Sciatic nerve (tissue), 2 donors: ENCODE measurements around the gene ASPG. TPM values are rescaled to one million over a fixed set of nuclear protein-coding genes. Genes with fewer than 3 reads are reported as not detected.

Source experiments
- ATAC-seq: fragments of 200-7000 bp; cut with Tn5 transposase; one replicate; pipeline ENCODE4 v1.9.1; 2020; ENCODE audit warnings: mild to moderate bottlenecking, moderate library complexity
- DNase-seq: peaks from one replicate; pipeline ENCODE4 v3.0.0-alpha.2; 2020; ENCODE audit warnings: low spot score
- intact Hi-C: fragments of 100-400 bp; cut with DNase I; formaldehyde crosslinking; loops from one replicate; pipeline ENCODE4 v1.14.2; 2022
- total RNA-seq: library from RNA; stranded (reverse); fragmentation: NEBNext Ultra II Directional; extraction: Animal tissue kit (Norgen Biotek cat#: 25700); gene quantifications from one replicate; pipeline ENCODE4 v1.2.1, GENCODE V29; 2021
- donor health status: DM: no; HTN: no; CAD: no.
- donor health status: DM: no; HTN: no; CAD: no.

Gene ASPG
- 4.6 TPM for total RNA-seq

DNA sequence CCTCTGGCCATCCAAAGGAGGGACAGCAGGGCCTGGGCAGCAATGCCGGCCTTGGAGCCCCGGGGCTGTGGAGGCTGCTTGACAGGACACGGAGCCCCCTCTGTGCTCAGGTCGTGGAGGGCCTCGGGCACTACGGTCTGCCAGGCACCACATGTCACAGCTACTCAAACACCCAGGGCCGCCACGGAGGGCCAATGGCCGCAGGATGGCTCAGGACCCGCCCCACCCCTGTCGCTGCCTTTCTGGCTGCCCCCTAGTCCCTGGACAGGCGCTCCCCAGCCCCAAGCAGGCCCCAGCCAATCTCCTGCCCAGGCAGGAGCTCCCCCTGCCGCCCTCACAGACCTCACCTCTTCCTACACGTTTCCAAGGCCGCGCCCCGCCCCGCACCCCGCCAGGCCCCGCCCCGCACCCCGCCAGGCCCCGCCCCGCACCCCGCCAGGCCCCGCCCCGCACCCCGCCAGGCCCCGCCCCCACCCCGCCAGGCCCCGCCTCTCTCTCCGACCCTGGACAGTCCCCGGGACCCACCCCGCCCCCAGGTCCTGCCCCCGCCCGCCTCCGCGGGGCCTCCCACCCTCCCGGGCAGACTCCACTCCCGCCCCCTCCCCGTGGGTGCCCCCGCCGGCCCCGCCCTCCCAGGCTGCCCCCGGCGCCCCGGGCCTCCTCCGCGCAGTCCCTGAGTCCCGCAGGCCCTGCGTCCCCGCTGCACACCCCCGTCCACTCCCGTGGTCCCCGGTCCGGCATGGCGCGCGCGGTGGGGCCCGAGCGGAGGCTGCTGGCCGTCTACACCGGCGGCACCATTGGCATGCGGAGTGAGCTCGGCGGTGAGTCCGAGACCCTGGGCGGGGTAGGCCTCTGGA is at the start of gene ASPG:
TSS of gene ASPG (plus strand) at position 669 of the 857 bp plus-strand sequence. CDS start at position 740, 71 bp downstream.
- intact Hi-C loops = no loop called here
- DNase-seq (peak; percentile 56), ATAC-seq (peak; percentile 69)

DNA sequence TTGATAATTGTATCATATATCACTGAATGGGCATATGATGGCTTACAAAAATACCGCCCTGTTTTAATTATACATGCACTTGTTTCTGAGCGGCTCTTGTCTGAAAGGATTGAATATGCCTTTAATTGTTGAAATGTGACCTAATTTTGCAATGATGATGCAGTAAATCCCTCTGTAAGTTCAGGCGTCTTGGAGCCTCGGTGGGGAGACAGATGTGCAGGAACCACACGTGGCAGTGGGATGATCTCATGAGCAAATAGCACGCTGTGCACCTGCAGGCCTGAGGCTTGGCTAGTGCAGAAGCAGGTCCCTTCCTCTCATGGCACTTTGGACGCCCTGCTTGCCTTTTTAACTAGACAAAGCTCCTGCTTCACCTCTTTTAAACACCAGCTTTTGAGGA is 49.3 kb upstream of the ASPG start:
- intact Hi-C loops = no loop called here
- ATAC-seq = no peak
- no peak for DNase-seq

DNA sequence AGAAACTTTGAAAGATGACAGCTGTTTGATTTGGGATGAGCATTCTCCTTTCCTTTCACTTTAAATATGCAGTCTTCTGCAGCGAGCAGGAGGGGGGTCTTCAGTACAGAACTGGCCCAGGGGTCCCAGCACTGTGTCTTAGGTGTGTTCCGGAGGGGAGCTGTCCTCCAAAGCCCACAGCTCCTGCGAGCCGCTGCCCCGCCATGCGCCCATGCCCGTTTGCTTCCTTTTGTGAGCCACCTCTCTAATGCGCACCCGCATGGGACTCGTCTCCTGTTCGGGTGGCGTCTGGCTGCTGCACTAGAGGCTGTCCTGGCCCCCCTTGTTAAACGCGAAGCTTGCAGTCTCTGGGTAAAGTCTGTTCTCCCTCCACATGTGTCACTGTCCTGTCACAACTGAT is 48.4 kb upstream of the ASPG start:
- ATAC-seq (no peak), DNase-seq (no peak)
- intact Hi-C loops = no loop called here

DNA sequence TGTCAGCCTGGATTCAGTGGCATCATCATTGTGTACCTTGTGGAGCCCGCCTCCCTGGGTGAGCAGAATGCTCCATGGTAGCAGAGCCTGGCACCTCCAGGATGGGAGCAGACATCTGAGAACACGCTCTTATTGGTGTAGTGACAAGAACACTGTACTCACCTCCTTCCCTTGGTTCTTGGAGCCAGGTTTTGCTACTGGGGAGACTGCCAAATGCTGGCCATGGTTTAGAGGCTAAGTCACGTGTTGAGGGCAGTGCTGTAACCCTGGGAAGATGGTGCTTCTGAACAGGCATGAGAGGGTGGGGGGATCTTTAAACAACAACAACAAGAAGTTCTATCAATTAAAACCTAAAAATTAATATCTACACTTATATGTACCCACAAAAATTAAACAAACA is 47.6 kb upstream of the ASPG start:
- ATAC-seq (no peak), DNase-seq (no peak)
- intact Hi-C loops = no loop called here

DNA sequence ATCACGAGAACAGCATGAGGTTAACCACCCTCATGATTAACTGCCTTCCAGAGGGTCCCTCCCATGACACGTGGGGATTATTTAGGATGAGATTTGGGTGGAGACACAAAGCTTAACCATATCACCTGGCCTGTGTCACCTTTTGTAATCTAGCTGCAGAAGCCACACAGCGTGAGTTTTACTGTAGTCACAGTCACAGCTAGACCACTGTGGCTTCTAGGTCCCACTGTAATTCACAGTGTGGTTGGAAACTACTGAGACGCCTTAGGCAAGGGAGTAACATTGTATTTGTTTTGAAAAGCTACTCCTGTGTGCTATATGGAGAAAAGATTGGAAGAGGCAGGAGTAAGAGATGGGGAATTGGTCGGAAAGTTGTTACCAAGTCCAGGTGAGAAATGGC is 46.3 kb upstream of the ASPG start:
- intact Hi-C loops = no loop called here
- no peak for DNase-seq
- ATAC-seq = no peak

DNA sequence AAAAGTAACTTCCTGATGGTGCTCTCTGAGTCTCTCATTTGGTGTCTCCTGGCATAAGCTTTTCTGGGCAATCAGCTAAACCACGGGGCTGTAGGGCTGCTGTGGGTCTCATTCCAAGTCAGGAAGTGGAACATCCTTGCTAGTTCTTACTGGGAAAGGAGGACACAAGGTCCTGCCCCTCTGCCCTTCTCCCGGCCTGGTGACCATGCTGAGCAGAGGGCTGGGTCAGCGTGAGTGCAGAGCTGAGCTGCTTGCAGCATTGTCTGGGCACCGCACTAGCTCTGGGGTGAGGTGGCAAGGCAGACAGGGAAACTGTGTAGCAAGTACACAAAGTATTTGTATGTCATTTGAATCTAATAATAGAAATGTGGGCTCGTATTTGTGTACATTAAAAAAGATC is 45.0 kb upstream of the ASPG start:
- intact Hi-C loops = no loop called here
- ATAC-seq (no peak), DNase-seq (no peak)

DNA sequence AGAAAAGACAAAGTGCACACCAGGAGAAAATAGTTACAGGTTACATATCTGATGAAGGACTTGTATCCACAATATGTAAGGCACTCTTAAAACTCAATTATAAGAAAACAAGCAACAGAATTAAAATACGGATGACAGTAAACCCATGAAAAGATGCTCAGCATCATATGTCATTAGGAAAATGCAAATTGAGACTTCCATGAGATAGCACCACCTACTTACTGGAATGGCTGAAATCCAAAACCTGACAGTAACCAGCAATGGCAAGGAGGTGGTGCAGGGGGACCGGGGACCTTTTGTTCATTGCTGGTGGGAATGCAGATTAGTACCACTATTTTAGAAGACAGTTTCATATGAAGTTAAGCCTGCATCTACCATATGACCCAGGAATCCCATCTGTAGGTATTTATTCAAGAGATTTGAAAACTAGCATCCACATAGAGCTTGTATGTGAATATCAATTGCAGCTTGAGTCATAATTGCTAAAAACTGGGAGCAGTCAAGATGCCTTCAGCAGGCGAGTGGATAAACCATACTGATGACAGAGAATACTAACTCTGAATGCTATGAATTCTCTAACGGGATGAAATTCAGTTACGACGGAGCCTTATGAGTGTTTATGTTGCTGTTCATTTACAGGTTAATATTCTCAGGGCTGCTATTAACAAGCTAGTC is 43.9 kb upstream of the ASPG start:
- intact Hi-C loops = no loop called here
- DNase-seq (no peak), ATAC-seq (no peak)

DNA sequence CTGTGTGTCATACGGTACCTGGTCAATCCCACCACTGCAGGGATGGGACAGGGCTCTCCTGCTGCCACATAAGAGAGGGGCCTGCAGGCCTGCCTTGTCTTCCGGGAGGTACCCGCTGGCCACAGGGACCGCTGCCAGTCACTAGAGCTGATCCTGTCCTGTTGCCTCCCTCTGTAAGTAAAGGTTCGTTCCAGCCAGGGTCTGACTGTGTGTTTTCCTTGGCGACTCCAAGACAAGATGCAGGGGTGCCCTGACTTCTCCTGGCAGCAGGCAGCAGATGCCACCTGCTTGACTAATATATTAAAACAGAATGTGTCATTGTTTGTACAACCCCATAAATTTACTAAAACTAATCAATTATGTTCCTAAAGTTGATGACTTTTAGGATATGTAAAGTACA is 41.5 kb upstream of the ASPG start:
- DNase-seq = no peak
- intact Hi-C loops = no loop called here
- no peak for ATAC-seq

DNA sequence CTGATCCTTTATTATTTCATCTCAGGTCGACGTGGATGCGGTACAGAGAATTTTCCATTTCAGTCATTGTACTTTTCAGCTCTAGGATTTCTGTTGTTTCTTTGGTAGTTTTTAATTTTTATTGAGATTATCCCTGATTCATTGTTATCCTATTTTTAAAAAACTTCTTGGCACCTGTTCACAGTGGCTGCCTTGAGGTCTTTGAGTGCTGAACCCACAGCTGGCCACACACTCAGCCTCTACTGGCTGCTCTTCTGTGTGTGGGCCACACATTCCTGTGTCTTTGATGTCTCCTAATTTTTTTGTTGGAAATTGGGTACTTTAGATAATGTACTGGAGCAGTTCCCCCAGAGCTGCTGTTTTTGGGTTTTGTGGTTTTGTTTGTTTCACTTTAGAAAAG is 37.7 kb upstream of the ASPG start:
- no peak for ATAC-seq
- DNase-seq = no peak
- intact Hi-C loops = no loop called here

DNA sequence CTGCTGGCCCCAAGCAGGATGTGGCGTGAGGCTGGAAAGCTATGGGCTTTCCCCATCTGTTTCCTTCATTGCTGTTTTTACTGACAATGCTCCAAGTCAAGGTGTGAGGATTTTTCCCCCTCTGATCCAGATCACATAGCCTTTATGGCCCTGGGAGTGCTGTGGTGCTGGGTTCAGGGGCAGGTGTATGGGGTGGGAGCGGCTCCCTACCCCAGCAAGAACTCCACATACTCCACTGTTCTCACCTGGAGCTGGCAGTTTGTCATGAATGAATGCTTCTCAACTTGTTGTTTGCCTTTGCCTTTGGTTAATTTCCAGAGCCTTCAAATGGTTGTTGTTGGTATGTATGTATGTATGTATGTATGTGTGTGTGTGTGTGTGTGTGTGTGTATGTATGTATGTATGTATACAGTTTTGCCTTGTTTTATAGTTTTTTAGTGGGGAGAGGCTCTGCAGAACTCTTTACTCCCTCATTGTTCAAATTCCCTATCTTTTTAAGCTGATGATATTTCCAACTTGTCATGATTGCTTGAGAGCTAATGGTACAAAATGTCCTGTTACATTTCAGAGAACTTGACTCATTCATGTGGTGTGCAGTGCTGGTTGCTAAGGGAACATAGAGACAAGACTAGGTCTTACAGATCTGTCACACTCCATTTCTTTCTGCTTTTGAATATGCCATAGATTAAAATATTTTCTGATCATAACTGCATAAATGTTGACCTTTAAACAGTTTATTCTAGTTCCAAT is 36.6 kb upstream of the ASPG start:
- no peak for DNase-seq
- intact Hi-C loops = no loop called here

DNA sequence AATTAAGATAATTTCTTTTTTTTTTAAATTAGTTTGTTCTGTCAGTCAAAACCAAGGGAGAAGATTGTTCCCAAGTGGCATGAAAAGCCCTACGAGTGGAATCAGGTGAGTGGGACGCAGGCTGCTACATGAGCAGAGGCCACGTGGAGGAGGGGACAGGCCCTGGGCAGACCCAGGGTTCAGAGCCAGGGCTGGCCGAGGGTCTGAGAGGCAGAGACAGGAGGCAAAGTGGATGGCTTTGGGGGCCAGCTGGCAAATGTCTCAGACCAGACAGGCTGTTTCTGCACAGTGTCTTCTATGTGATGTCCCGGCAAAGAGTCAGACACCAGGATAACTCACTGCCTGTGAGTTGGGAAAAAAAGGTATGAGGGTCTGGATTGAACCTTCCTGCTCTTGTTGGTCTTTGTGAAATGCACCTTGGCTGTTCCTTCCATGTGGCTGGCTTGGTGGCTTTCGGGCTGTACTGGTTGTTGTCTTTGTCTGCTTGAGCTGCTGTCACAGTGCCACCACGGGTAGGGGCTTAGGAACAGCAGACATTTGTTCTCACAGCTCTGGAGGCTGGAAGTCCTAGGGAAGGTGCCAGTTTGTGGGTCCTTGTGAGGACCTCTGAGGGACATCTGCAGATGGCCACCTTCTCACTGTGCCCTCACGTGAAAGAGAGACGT is 35.8 kb upstream of the ASPG start:
- DNase-seq (no peak), ATAC-seq (no peak)
- intact Hi-C loops = no loop called here

More for the DNA sequence above, 36.6 kb upstream of the ASPG start:
- ATAC-seq = no peak

DNA sequence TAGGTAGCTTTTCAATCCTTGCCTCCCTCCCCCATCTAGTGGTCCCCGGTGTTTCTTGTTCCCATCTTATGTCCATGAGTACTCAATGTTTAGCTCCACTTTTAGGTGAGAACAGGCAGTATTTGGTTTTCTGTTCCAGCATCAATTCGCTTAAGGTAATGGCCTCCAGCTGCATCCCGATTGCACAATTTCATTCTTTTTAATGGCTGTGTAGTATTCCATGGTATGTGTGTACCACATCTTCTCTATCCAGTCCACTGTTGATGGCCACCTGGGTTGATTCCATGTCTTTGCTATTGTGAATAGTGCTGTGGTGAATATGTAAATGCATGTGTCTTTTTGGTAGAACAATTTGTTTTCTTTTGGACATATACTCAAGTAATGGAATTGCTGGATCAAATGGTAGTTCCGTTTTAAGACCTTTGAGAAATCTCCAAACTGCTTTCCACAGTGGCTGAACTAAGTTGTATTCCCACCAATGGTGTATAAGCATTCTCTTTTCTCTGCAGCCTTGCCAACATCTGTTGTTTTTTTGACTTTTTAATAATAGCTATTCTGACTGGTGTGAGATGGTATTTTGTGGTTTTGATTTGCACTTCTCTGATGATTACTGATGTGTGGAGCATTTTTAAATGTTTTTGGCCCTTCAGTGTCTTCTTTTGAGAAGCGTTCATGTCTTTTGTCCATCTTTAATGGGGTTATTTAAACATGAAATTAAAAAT is 34.2 kb upstream of the ASPG start:
- intact Hi-C loops = no loop called here
- DNase-seq (no peak), ATAC-seq (no peak)

DNA sequence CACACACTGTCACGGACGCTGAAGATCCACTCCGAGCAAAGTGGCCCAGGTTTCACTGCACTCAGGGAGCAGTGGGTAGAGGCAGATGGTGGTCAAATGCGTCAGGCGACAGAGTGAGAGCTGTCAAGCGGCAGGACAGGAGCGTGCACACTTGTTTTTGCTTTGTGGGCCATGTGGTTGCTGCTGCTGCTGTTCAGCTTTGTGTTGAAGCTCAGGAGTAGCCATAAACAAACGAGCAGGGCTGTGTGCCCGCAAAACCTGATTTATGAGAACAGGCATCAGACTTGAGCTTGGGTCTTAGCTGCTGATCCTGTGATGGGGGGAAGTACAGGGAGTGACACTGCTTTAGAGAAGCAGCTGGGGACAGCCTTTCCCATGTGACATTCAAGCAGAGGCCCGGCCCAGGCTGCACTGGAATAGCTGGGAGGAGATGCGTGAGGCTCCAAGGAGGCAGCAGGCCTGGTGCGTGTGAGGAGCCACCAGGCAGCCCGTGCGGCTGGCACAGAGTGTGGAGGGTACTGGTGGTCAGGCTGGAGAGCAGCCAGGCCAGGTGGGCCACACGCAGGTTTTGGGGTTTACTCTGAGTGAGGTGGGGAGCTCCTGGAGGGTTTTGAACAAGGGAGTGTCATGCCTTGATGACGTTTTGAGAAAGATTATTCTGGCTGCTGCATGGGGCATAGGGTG is 31.1 kb upstream of the ASPG start:
- no peak for ATAC-seq
- intact Hi-C loops = no loop called here
- no peak for DNase-seq

DNA sequence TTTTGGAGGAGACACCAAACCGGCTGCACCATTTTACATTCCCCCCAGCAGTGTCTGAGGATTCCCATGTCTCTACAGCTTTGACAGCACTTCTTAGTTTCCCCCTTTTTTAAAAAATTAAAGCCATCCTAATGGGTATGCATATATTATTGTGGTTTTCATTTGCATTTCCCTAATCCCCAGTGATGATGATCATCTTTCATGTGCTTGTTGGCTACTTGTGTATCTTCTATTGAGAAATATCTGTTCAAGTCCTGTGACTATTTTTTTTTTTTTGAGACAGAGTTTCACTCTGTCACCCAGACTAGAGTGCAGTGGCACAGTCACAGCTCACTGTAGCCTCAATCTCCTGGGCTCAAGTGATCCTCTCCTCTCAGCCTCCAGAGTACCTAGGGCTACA is 23.2 kb upstream of the ASPG start:
- DNase-seq (no peak), ATAC-seq (no peak)
- intact Hi-C loops = no loop called here

DNA sequence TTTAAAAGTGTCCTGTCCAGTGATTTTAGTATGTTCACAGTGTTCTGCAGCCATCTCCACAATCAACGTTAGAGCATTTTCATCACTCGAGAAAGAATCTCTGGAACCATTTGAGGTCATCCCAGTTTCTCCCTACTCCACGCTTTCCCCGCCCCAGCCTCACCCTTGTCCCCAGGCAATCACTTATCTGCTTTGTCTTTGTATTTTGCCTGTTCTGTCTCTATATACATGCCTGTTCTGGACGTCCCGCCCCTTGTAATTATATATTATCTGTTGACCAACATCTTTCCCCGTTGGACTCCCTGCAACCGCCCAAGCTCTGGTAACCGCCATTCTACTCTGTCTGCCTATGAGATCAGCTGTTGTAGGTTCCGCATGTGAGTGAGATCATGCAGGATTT is 21.5 kb upstream of the ASPG start:
- intact Hi-C loops = no loop called here
- DNase-seq (no peak), ATAC-seq (no peak)

DNA sequence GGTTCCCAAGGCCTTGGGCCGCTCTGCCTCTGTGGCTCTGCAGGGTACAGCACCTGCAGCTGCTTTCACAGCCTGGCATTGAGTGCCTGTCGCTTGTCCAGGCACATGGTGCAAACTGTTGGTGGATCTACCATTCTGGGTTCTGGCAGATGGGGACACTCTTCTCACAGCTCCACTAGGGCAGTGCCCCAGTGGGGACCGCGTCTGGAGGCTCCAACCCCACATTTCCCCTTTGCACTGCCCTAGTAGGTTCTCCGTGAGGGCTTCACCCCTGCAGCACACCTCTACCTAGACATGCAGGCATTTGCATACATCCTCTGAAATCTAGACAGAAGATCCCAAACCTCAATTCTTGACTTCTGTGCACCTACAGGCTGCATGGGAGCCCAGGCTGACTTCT is 19.2 kb upstream of the ASPG start:
- ATAC-seq = no peak
- intact Hi-C loops = no loop called here

DNA sequence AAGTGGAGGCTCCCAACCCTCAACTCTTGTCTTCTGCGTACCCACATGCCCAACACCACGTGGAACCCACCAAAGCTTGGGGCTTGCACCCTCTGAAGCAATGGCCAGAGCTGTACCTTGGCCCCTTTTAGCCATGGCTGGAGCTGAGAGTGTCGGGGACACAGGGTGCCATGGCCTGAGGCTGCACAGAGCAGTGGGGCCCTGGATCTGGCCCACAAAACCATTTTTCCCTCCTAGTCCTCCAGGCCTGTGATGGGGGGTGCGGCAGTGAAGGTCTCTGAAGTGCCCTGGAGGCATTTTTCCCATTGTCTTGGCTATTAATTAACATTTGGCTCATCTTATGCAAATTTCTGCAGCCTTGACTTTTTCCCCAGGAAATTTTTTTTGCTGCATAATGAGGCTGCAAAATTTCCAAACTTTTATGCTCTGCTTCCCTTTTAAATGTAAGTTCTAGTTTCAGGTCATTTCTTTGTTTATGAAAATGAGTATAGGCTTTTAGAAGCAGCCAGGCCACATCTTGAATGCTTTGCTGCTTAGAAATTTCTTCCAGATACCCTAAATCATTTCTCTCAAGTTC is 18.7 kb upstream of the ASPG start:
- DNase-seq (no peak), ATAC-seq (no peak)
- intact Hi-C loops = no loop called here

More for the DNA sequence above, 19.2 kb upstream of the ASPG start:
- DNase-seq = no peak

DNA sequence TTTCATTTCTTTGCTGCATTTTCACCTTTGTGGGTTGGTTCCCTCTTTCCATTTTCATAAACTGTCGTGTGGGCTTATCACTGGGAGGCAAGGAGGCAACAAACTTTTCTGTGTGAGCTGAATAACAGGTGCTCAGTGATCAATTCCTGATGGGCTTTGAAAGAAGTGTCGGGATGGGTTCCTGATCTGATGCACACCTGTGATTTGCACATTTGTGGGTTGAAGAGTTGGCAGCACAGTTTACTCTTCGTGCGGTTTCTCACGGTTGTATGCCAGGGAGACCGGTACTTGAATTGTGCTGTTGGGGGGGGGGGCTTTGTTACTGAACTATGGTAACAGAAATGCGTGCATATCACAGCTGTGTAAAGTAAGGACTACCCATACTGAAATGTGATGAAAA is 16.0 kb upstream of the ASPG start:
- no peak for DNase-seq
- no peak for ATAC-seq
- intact Hi-C loops = no loop called here
